Suprapubic skin (tissue), 4 donors: Measurements from ENCODE around the gene GRIA2. TPM values are rescaled to one million over a fixed set of nuclear protein-coding genes. Genes with fewer than 3 reads are reported as not detected.

Source experiments
- DNase-seq, 2 donors: peaks; one replicate each; pipeline ENCODE4 v3.0.0-alpha.2; 2019; ENCODE audit warnings: low spot score in 2 of 2
- H3K27ac ChIP-seq: fragments of 200-600 bp; sonication (generic); one replicate; pipeline ENCODE4 v1.5.1; 2019
- H3K27me3 ChIP-seq: fragments of 200-600 bp; sonication (generic); one replicate; pipeline ENCODE4 v1.5.1; 2019
- H3K36me3 ChIP-seq: fragments of 200-600 bp; sonication (generic); one replicate; pipeline ENCODE4 v1.5.1; 2019
- H3K4me1 ChIP-seq: fragments of 200-600 bp; sonication (generic); one replicate; pipeline ENCODE4 v1.5.1; 2019
- H3K4me3 ChIP-seq: fragments of 200-600 bp; sonication (generic); one replicate; pipeline ENCODE4 v1.5.1; 2019; ENCODE audit warnings: mild to moderate bottlenecking
- H3K9me3 ChIP-seq: fragments of 200-600 bp; sonication (generic); one replicate; pipeline ENCODE4 v1.5.1; 2019
- EP300 ChIP-seq: sonication (generic); formaldehyde crosslinking; IDR thresholded peaks from one replicate; pipeline ENCODE4 v1.6.1; 2017; ENCODE audit warnings: antibody characterized with exemption
- POLR2A ChIP-seq, 2 donors: fragments of 450-650 bp; IDR thresholded peaks; one replicate each; pipeline ENCODE4 v1.6.1; 2017; ENCODE audit warnings: antibody characterized with exemption in 2 of 2, mild to moderate bottlenecking in 2 of 2, moderate library complexity in 2 of 2
- POLR2AphosphoS5 ChIP-seq, 3 donors: sonication (generic); formaldehyde crosslinking; IDR thresholded peaks; one replicate each; pipeline ENCODE4 v1.6.1; 2017; ENCODE audit warnings: antibody characterized with exemption in 3 of 3
- WGBS: methylation state at CpG from one replicate; pipeline ENCODE4 v1.1.5; 2018; 5-methylcytosine and 5-hydroxymethylcytosine counted together
- total RNA-seq, 4 donors: library from RNA; depleted of rRNA; stranded (reverse); fragments of >200 nt; gene quantifications; one replicate each; pipeline ENCODE4 v1.1.0, GENCODE V29; 2016
- TF ChIP-seq, protein P1 (sequence below), 2 donors: fragments of 200-600 bp in 1 of 2; fragments of 450-650 bp in 1 of 2; sonication (generic) in 1 of 2; IDR thresholded peaks; one replicate each; pipeline ENCODE4 v1.5.1; 2016 to 2019; ENCODE audit warnings: antibody characterized with exemption in 2 of 2, mild to moderate bottlenecking in 1 of 2, moderate library complexity in 1 of 2

The GRIA2 gene
- total RNA-seq, 4 donors from 2014 or later, result 0.47 to 11.0 (median 5.1) TPM

DNA sequence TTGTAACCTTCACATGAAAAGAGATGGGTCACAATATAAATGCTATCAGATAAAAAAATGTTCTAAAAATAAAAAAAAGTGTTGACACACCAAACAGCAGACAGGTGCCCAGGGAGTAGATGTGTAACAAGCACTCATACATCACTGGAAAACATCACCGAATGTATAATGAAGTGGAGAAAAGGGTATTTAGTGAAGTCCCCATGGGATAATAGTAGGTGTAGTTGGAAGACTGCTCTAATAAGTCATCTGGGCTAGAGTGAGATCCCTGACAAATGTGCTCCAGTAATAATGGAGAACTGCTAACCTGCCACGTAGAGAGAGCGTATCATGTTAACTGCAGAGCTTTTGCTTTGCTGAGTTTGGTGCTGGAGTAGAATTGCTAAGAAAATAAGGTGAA, 152.0 kb downstream of the GRIA2 start:
- Histone ChIP-seq H3K27me3 (no peaks in the 10 kb centered on the region), H3K36me3 (no peaks in the 10 kb centered on the region), H3K4me3 (no peak overlapping the region), H3K4me1 (no peaks in the 10 kb centered on the region), H3K9me3 (no peaks in the 10 kb centered on the region), H3K27ac (no peak overlapping the region)
- TF ChIP-seq POLR2AphosphoS5 (IDR thresholded peaks at IDR 0.05) (no peak), EP300 (no peak)
- 95% methylated on average over 3 of the region's 3 CpGs for WGBS
- no peak for DNase-seq

DNA sequence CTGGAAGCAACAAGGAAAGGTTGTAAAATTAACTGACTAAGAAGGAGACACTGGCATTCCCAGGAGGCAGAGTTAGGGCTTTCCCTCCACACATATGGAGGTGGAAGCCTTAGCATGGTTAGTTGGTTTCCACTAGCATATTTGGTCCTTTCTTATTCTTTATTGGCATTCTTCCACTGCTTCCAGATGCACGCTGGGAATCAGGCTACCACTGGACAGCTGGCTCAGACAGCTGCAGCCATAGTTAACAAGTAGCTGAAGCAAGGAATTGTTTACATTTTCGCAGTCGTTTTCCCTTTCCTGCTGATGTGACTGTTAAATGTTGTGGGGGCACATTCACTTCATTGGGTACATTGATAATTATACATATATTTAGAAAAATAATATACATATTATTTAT, 169.2 kb downstream of the GRIA2 start:
- Histone ChIP-seq H3K4me1 (no peaks in the 10 kb centered on the region), H3K9me3 (no peaks in the 10 kb centered on the region), H3K27me3 (no peaks in the 10 kb centered on the region), H3K27ac (no peak overlapping the region), H3K4me3 (no peak overlapping the region), H3K36me3 (no peaks in the 10 kb centered on the region)
- no peak for DNase-seq
- WGBS, result 58% methylated on average over 3 of the region's 3 CpGs
- TF ChIP-seq POLR2AphosphoS5 (IDR thresholded peaks at IDR 0.05) (no peak), EP300 (no peak), POLR2A (IDR thresholded peaks at IDR 0.05) (no peak)
- TF ChIP-seq, protein P1, sequence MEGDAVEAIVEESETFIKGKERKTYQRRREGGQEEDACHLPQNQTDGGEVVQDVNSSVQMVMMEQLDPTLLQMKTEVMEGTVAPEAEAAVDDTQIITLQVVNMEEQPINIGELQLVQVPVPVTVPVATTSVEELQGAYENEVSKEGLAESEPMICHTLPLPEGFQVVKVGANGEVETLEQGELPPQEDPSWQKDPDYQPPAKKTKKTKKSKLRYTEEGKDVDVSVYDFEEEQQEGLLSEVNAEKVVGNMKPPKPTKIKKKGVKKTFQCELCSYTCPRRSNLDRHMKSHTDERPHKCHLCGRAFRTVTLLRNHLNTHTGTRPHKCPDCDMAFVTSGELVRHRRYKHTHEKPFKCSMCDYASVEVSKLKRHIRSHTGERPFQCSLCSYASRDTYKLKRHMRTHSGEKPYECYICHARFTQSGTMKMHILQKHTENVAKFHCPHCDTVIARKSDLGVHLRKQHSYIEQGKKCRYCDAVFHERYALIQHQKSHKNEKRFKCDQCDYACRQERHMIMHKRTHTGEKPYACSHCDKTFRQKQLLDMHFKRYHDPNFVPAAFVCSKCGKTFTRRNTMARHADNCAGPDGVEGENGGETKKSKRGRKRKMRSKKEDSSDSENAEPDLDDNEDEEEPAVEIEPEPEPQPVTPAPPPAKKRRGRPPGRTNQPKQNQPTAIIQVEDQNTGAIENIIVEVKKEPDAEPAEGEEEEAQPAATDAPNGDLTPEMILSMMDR (IDR thresholded peaks at IDR 0.05), result no peak

DNA sequence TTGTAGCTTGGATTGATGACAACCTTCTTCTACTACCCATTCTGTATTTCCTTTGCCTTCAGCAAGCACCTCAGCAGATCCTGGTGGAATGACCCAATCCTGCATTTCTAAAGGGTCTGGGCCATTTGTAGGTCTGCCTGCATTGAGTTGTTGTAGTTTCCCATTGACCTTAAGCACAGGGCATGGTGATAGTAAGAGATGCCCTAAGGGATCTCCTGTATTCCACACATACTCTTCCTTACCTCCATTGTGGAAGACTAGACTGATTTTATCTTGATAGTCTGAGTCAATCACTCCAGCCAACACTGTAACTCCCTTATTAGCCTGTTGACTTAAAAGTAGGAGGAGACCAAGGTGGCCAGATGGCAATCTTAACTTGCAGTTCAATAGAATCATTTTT, 184.5 kb downstream of the GRIA2 start:
- Histone ChIP-seq H3K27ac (no peak overlapping the region), H3K36me3 (no peaks in the 10 kb centered on the region), H3K4me3 (no peak overlapping the region), H3K9me3 (no peaks in the 10 kb centered on the region), H3K27me3 (no peaks in the 10 kb centered on the region), H3K4me1 (no peaks in the 10 kb centered on the region)
- DNase-seq, result no peak
- TF ChIP-seq, protein P1 (IDR thresholded peaks at IDR 0.05), result no peak
- TF ChIP-seq POLR2AphosphoS5 (IDR thresholded peaks at IDR 0.05), result no peak
- TF ChIP-seq EP300, result no peak
- no peak for TF ChIP-seq POLR2A (IDR thresholded peaks at IDR 0.05)

Other genes starting within 250 kb of the GRIA2 start
- gene PDGFC, start 248.9 kb upstream of the GRIA2 start, total RNA-seq, result 10 to 100 TPM; 12.0 to 26.4 (median 22.4) TPM
- gene GLRB, start 144.6 kb upstream of the GRIA2 start, total RNA-seq, result 1 to 10 TPM in 3 of 4 donors, under 1 TPM in 1; 0.87 to 4.3 (median 3.7) TPM